PFSK-1 (cell line): ENCODE data around the gene DNAJA2.

Source experiments
- FOXP2 ChIP-seq: optimal IDR thresholded peaks from 2 replicates; pipeline ENCODE3; 2011; ENCODE audit warnings: borderline replicate concordance, control low read depth, inconsistent platforms; ENCODE audit not compliant: insufficient read depth; ENCODE audit errors: extremely low read length, extremely low read depth
- POLR2AphosphoS5 ChIP-seq: IDR thresholded peaks from 2 replicates; pipeline ENCODE4 v1.6.1; 2012; ENCODE audit warnings: low read depth, mild to moderate bottlenecking, control low read depth, low read length, moderate library complexity
- REST ChIP-seq, 2 experiments: IDR thresholded peaks; 2 replicates each; pipeline versions ENCODE4 v1.6.1 to v1.8.0; 2011 to 2012; ENCODE audit warnings: low read depth in 2 of 2, low read length in 2 of 2, control low read depth in 1 of 2, inconsistent platforms in 1 of 2, mild to moderate bottlenecking in 1 of 2, moderate library complexity in 1 of 2; ENCODE audit not compliant: insufficient read depth in 1 of 2
- SIN3A ChIP-seq: IDR thresholded peaks from 2 replicates; pipeline ENCODE4 v1.6.1; 2012; ENCODE audit warnings: mild to moderate bottlenecking, low read length, moderate library complexity, borderline replicate concordance; ENCODE audit not compliant: insufficient read depth
- TAF1 ChIP-seq: IDR thresholded peaks from 2 replicates; pipeline ENCODE4 v1.6.1; 2012; ENCODE audit warnings: low read length, control low read depth, borderline replicate concordance; ENCODE audit not compliant: insufficient read depth

DNAJA2 gene

GRCh38 chr16:46918905-46919792 is 54.3 kb downstream of the DNAJA2 start:
- no peak for TF ChIP-seq REST (IDR thresholded peaks at IDR 0.05; ENCODE audit: insufficient read depth in 1 of 2, low read depth in 2 of 2, low read length in 2 of 2)
- no peak for TF ChIP-seq POLR2AphosphoS5
- no peak for TF ChIP-seq SIN3A
- TF ChIP-seq TAF1 = no peak
- no peak for TF ChIP-seq FOXP2

GRCh38 chr16:46918400-46918799 is 55.1 kb downstream of the DNAJA2 start:
- TF ChIP-seq REST (IDR thresholded peaks at IDR 0.05; ENCODE audit: insufficient read depth in 1 of 2, low read depth in 2 of 2, low read length in 2 of 2) (no peak), POLR2AphosphoS5 (no peak), TAF1 (no peak), SIN3A (no peak), FOXP2 (no peak)

GRCh38 chr16:46916980-46917379 is 56.5 kb downstream of the DNAJA2 start:
- TF ChIP-seq SIN3A = no peak
- TF ChIP-seq FOXP2 = no peak
- TF ChIP-seq TAF1 = no peak
- TF ChIP-seq REST (IDR thresholded peaks at IDR 0.05; ENCODE audit: insufficient read depth in 1 of 2, low read depth in 2 of 2, low read length in 2 of 2) = no peak
- TF ChIP-seq POLR2AphosphoS5 = no peak

GRCh38 chr16:46915483-46916025 is 57.9 kb downstream of the DNAJA2 start:
- TF ChIP-seq SIN3A = no peak
- no peak for TF ChIP-seq FOXP2
- TF ChIP-seq TAF1 = no peak
- no peak for TF ChIP-seq REST (IDR thresholded peaks at IDR 0.05; ENCODE audit: insufficient read depth in 1 of 2, low read depth in 2 of 2, low read length in 2 of 2)
- no peak for TF ChIP-seq POLR2AphosphoS5
